Activated CD8-positive, alpha-beta memory T cell treated with anti-CD3 and anti-CD28 coated beads, Interleukin-2, amount 10 ng/mL, durations not matched to agents 7 days and 5 days (primary cell): Measurements from ENCODE around the gene WWOX. TPM values are rescaled to one million over a fixed set of nuclear protein-coding genes. Genes with fewer than 3 reads are reported as not detected.
"Not testable (repeated sequence)": the region's sequence is repeated elsewhere in the genome, so short reads cannot be mapped to it uniquely, and the experiment has no call there.

Experiments
- ATAC-seq: fragments of 150-1000 bp; cut with Tn5 transposase; one replicate; pipeline ENCODE4 v1.10.0; 2021; ENCODE audit warnings: moderate library complexity
- CTCF ChIA-PET: fragments of 350-600 bp; sonication (Branson Sonifier 250); formaldehyde crosslinking; loops from one replicate; lab custom pipeline; 2021; ENCODE audit warnings: antibody characterized with exemption; lab: Charles Lee
- DNase-seq: peaks from one replicate; pipeline ENCODE4 v3.0.0-alpha.2; 2020
- H3K27ac Mint-ChIP-seq: one replicate; pipeline ENCODE4 v1.8.0; 2021; ENCODE audit warnings: mild to moderate bottlenecking, mixed read lengths
- H3K27me3 Mint-ChIP-seq: one replicate; pipeline ENCODE4 v1.8.0; 2021; ENCODE audit warnings: mixed read lengths
- H3K36me3 Mint-ChIP-seq: one replicate; pipeline ENCODE4 v1.8.0; 2021; ENCODE audit warnings: mild to moderate bottlenecking, mixed read lengths
- H3K4me1 Mint-ChIP-seq: one replicate; pipeline ENCODE4 v1.8.0; 2021; ENCODE audit warnings: mixed read lengths
- H3K4me3 Mint-ChIP-seq: one replicate; pipeline ENCODE4 v1.8.0; 2021; ENCODE audit warnings: mild to moderate bottlenecking, moderate library complexity, mixed read lengths
- H3K9me3 Mint-ChIP-seq: one replicate; pipeline ENCODE4 v1.8.0; 2022; ENCODE audit warnings: low read depth, mixed read lengths
- total RNA-seq, 2 experiments: library from RNA; stranded (reverse); gene quantifications; one replicate each; pipeline ENCODE4 v1.2.3, GENCODE V29; 2021

Gene WWOX
- total RNA-seq, 2 experiments from 2014 or later, result 25.2 to 38.8 TPM

DNA sequence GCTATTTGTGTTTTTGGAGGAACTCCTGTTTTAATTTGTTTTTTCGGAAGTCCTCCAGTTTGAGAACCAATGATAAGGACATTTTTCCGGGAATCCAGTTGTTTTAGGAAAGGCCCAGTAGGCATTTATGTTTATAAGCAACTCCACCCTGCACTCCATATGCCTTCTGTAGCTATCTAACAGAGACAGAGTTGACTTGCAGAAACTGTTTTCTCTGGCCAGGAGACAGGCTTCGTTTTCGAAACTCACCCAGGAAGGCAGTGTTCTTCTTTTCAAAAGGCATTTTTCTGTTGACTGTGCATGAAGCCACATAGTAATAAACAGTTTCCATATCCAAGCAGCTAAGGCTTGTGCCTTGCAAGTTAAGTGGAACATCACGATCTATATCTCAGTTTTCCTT is 587.1 kb downstream of the WWOX start:
- ATAC-seq (no peak), DNase-seq (no peak)
- H3K4me3 Mint-ChIP-seq, result no peak overlapping the region
- H3K4me1 Mint-ChIP-seq, result no peaks in the 10 kb centered on the region
- H3K9me3 Mint-ChIP-seq, result no peaks in the 10 kb centered on the region
- H3K27me3 Mint-ChIP-seq, result no peaks in the 10 kb centered on the region
- H3K27ac Mint-ChIP-seq, result no peak overlapping the region
- no peaks in the 10 kb centered on the region for H3K36me3 Mint-ChIP-seq
- CTCF ChIA-PET, result no interaction called here

GRCh38 chr16:78689028-78689427 is 589.6 kb downstream of the WWOX start:
- Mint-ChIP-seq H3K4me3 (no peak overlapping the region), H3K36me3 (no peaks in the 10 kb centered on the region), H3K9me3 (no peaks in the 10 kb centered on the region), H3K27me3 (no peaks in the 10 kb centered on the region), H3K4me1 (no peaks in the 10 kb centered on the region), H3K27ac (no peak overlapping the region)
- DNase-seq, result no peak
- ATAC-seq, result no peak
- CTCF ChIA-PET, result no interaction called here

DNA sequence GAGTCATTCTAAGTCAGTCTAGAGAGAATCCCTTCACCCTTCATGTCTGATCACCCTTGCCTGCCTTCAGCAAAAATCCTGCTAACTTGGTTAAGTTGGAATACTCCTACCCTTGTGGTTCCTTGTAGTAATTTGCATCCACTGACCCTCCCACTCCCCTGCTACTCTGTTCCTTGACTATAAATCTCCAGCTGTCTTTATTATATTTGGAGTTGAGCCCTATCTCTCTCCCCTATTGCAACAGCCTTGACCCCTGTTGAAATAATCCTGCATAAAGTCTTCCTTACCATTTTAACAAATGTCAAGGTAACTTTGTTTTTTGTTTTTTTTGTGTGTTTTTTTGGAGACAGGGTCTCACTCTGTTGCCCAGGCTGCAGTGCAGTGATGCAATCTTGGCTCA is 590.1 kb downstream of the WWOX start:
- no peak for DNase-seq
- no peaks in the 10 kb centered on the region for H3K27me3 Mint-ChIP-seq
- no peak overlapping the region for H3K27ac Mint-ChIP-seq
- H3K36me3 Mint-ChIP-seq, result no peaks in the 10 kb centered on the region
- ATAC-seq, result no peak
- no peaks in the 10 kb centered on the region for H3K9me3 Mint-ChIP-seq
- H3K4me1 Mint-ChIP-seq, result no peaks in the 10 kb centered on the region
- CTCF ChIA-PET, result no interaction called here
- no peak overlapping the region for H3K4me3 Mint-ChIP-seq

DNA sequence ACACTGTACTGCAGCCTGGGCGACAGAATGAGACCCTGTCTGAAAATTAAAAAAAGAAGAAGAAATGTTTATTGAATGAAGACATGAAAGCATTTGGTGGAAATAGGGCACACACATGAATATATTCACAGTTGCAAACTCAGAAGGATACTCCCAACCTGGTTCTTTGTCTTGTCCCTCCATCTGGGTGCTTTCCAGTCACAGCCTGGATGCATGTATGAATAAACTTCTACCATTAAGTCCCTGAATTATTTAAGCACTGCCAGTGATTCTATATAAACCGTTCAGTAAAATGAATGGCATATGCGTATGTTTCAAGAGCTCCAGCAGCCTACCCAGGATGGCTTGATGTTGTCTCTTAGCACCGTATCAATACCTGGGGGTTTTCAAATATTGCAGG is 591.1 kb downstream of the WWOX start:
- H3K4me3 Mint-ChIP-seq, result no peak overlapping the region
- DNase-seq, result no peak
- no peak for ATAC-seq
- H3K9me3 Mint-ChIP-seq, result no peaks in the 10 kb centered on the region
- no peaks in the 10 kb centered on the region for H3K27me3 Mint-ChIP-seq
- H3K36me3 Mint-ChIP-seq, result no peaks in the 10 kb centered on the region
- no peaks in the 10 kb centered on the region for H3K4me1 Mint-ChIP-seq
- no peak overlapping the region for H3K27ac Mint-ChIP-seq
- CTCF ChIA-PET, result no interaction called here

DNA sequence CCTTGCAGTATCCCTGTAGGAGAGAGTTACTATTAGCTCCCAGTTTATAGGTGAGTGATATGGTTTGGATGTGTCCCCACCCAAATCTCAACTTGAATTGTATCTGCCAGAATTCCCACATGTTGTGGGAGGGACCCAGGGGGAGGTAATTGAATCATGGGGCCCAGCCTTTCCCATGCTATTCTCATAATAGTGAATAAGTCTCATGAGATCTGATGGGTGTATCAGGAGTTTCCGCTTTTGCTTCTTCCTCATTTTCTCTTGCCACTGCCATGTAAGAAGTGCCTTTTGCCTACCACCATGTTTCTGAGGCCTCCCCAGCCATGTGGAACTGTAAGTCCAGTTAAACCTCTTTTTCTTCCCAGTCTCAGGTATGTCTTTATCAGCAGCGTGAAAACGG is 592.3 kb downstream of the WWOX start:
- H3K27ac Mint-ChIP-seq, H3K4me3 Mint-ChIP-seq, H3K27me3 Mint-ChIP-seq, H3K36me3 Mint-ChIP-seq, ATAC-seq, H3K9me3 Mint-ChIP-seq, H3K4me1 Mint-ChIP-seq, CTCF ChIA-PET, DNase-seq: not testable (repeated sequence)

DNA sequence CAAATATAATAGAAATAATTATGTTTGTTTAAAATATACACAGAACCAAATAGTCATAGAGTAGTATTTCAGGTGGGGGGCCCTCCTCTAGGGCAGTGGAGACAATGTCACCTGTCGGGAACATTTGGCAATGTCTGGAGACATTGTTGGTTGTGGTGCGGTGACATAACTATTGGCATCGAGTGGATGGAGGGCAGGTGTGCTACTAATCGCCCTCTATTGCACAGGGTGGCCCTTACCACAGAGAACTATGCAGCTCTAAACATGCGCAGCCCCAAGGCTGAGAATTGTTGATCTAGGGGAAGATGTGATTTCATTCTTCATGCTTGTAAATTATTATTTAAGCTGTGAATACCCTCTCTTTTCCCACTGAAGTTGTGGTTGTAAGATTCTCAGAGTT is 594.0 kb downstream of the WWOX start:
- no peaks in the 10 kb centered on the region for H3K27me3 Mint-ChIP-seq
- H3K36me3 Mint-ChIP-seq, result no peaks in the 10 kb centered on the region
- no peaks in the 10 kb centered on the region for H3K9me3 Mint-ChIP-seq
- H3K27ac Mint-ChIP-seq, result no peak overlapping the region
- H3K4me3 Mint-ChIP-seq, result no peak overlapping the region
- DNase-seq (no peak), ATAC-seq (no peak)
- H3K4me1 Mint-ChIP-seq, result no peaks in the 10 kb centered on the region
- CTCF ChIA-PET, result no interaction called here

GRCh38 chr16:78694414-78694813 is 595.0 kb downstream of the WWOX start:
- ATAC-seq, result no peak
- Mint-ChIP-seq H3K4me1 (no peaks in the 10 kb centered on the region), H3K27ac (no peak overlapping the region), H3K27me3 (no peaks in the 10 kb centered on the region), H3K9me3 (no peaks in the 10 kb centered on the region), H3K36me3 (no peaks in the 10 kb centered on the region), H3K4me3 (no peak overlapping the region)
- no peak for DNase-seq
- CTCF ChIA-PET, result no interaction called here

- H3K27me3 Mint-ChIP-seq, result no peaks in the 10 kb centered on the region
- no peak for ATAC-seq
- H3K9me3 Mint-ChIP-seq, result no peaks in the 10 kb centered on the region
- no peaks in the 10 kb centered on the region for H3K4me1 Mint-ChIP-seq
- no peaks in the 10 kb centered on the region for H3K36me3 Mint-ChIP-seq
- CTCF ChIA-PET, result no interaction called here
- no peak overlapping the region for H3K27ac Mint-ChIP-seq
- no peak for DNase-seq
- H3K4me3 Mint-ChIP-seq, result no peak overlapping the region
These were observed 595.9 kb downstream of the WWOX start for GRCh38 chr16:78695391-78695790.

GRCh38 chr16:78696797-78697196 is 597.3 kb downstream of the WWOX start:
- Mint-ChIP-seq H3K27ac (no peak overlapping the region), H3K27me3 (no peaks in the 10 kb centered on the region), H3K36me3 (no peaks in the 10 kb centered on the region), H3K4me3 (no peak overlapping the region), H3K4me1 (no peaks in the 10 kb centered on the region), H3K9me3 (no peaks in the 10 kb centered on the region)
- CTCF ChIA-PET, result no interaction called here
- ATAC-seq (no peak), DNase-seq (no peak)

- H3K4me3 Mint-ChIP-seq, result no peak overlapping the region
- ATAC-seq (no peak), DNase-seq (no peak)
- no peaks in the 10 kb centered on the region for H3K36me3 Mint-ChIP-seq
- no peaks in the 10 kb centered on the region for H3K9me3 Mint-ChIP-seq
- CTCF ChIA-PET, result no interaction called here
- H3K4me1 Mint-ChIP-seq, result no peaks in the 10 kb centered on the region
- no peaks in the 10 kb centered on the region for H3K27me3 Mint-ChIP-seq
- no peak overlapping the region for H3K27ac Mint-ChIP-seq
These were observed 598.0 kb downstream of the WWOX start for GRCh38 chr16:78697426-78697825.

GRCh38 chr16:78703936-78704335 is 604.5 kb downstream of the WWOX start:
- ATAC-seq (no peak), DNase-seq (no peak)
- Mint-ChIP-seq H3K27ac (no peak overlapping the region), H3K4me3 (no peak overlapping the region), H3K9me3 (peaks cover 2% of the 10 kb centered on the region), H3K4me1 (peaks cover 7% of the 10 kb centered on the region), H3K36me3 (peaks cover 1% of the 10 kb centered on the region), H3K27me3 (no peaks in the 10 kb centered on the region)
- CTCF ChIA-PET, result interaction anchor here (3.9 kb wide), 1 partner anchor 66 kb away, joined by 33 read pairs; no protein-coding TSS in a partner anchor

DNA sequence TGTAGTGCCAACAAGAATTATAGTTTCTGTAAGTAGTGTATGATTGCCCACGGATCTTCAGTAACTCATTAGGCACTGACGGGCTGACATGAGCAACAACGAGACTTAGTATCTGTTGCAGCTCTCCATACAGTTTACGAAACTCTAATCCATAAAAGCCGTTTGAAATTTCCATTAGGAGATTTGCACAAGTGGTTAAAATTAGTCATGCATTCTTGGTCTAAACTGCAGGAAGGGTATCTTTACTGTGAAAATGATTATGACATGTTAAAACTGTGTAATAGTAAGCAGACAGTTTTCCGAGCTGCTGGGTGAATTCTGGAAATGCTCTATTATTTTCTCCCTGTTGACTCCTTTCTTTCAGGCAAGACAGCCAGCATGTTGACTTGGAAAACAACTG is 605.0 kb downstream of the WWOX start:
- Mint-ChIP-seq H3K4me1 (peaks cover 7% of the 10 kb centered on the region), H3K27me3 (no peaks in the 10 kb centered on the region), H3K4me3 (no peak overlapping the region), H3K36me3 (peaks cover 1% of the 10 kb centered on the region), H3K9me3 (peaks cover 2% of the 10 kb centered on the region), H3K27ac (no peak overlapping the region)
- no peak for DNase-seq
- CTCF ChIA-PET, result interaction anchor here (1.2 to 3.9 kb wide), 2 partner anchors 66 to 1762 kb away, joined by 3 to 33 read pairs; no protein-coding TSS in a partner anchor
- ATAC-seq, result no peak

GRCh38 chr16:78705694-78706093 is 606.2 kb downstream of the WWOX start:
- peaks cover 7% of the 10 kb centered on the region for H3K4me1 Mint-ChIP-seq
- peaks cover 1% of the 10 kb centered on the region for H3K36me3 Mint-ChIP-seq
- H3K9me3 Mint-ChIP-seq, result peaks cover 2% of the 10 kb centered on the region
- CTCF ChIA-PET, result interaction anchor here (0.6 to 3.9 kb wide), 14 partner anchors 11 to 1821 kb away, joined by 3 to 33 read pairs (median 3); no protein-coding TSS in a partner anchor
- DNase-seq (no peak), ATAC-seq (peak; percentile 68)
- no peak overlapping the region for H3K4me3 Mint-ChIP-seq
- H3K27ac Mint-ChIP-seq, result no peak overlapping the region
- no peaks in the 10 kb centered on the region for H3K27me3 Mint-ChIP-seq

DNA sequence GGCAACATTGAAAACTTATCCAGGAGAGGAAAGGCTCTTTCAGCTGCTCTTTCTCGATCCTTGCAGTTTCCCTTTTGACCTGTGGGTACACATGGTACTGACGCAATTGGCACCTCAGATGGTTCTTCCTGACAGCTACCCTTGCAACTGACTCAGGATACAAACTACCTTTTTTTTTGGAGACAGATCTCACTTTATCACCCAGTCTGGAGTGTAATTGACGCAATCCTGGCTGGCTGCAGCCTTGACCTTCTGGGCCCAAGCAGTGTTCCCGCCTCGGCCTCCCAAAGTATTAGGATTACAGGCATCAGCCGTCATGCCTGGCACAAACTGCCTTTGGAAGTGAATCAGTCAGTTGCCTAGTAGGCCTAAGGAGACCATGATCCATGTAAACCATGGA is 607.2 kb downstream of the WWOX start:
- Mint-ChIP-seq H3K36me3 (peaks cover 1% of the 10 kb centered on the region), H3K4me1 (peaks cover 7% of the 10 kb centered on the region), H3K4me3 (no peak overlapping the region), H3K27me3 (no peaks in the 10 kb centered on the region), H3K27ac (no peak overlapping the region), H3K9me3 (peaks cover 2% of the 10 kb centered on the region)
- ATAC-seq, result no peak
- CTCF ChIA-PET, result interaction anchor here (0.6 to 3.9 kb wide), 11 partner anchors 10 to 1820 kb away, joined by 3 to 33 read pairs (median 3); no protein-coding TSS in a partner anchor
- DNase-seq, result no peak
